Lower lobe of right lung (tissue), 2 donors: ENCODE results near the gene CLK1. TPM values are rescaled to one million over a fixed set of nuclear protein-coding genes. Genes with fewer than 3 reads are reported as not detected.
A peak's percentile ranks its signal among the peaks of the same experiment; 100 is the strongest.

Experiments used
- ATAC-seq, 2 donors: fragments of 200-7000 bp; cut with Tn5 transposase; one replicate each; pipeline ENCODE4 v1.9.1; 2020 to 2022; ENCODE audit warnings: mild to moderate bottlenecking in 2 of 2, moderate library complexity in 2 of 2
- DNase-seq: peaks from one replicate; pipeline ENCODE4 v3.0.0-alpha.2; 2020
- H3K27ac ChIP-seq: fragments of 200-600 bp; one replicate; pipeline ENCODE4 v1.8.0; 2022
- H3K27me3 ChIP-seq: fragments of 200-600 bp; one replicate; pipeline ENCODE4 v1.8.0; 2022; ENCODE audit warnings: low read depth
- H3K36me3 ChIP-seq: fragments of 200-600 bp; one replicate; pipeline ENCODE4 v1.8.0; 2022; ENCODE audit warnings: mild to moderate bottlenecking
- H3K4me1 ChIP-seq: fragments of 200-600 bp; one replicate; pipeline ENCODE4 v1.8.0; 2022
- H3K4me3 ChIP-seq: fragments of 200-600 bp; one replicate; pipeline ENCODE4 v1.8.0; 2022; ENCODE audit warnings: mild to moderate bottlenecking
- H3K9me3 ChIP-seq: fragments of 200-600 bp; one replicate; pipeline ENCODE4 v1.8.0; 2022
- CTCF ChIP-seq: fragments of 200-600 bp; IDR thresholded peaks from one replicate; pipeline ENCODE4 v1.8.0; 2022; ENCODE audit warnings: antibody characterized with exemption, mild to moderate bottlenecking
- intact Hi-C: fragments of 100-400 bp; cut with DNase I; formaldehyde crosslinking; loops from one replicate; pipeline ENCODE4 v1.11.0; 2022
- total RNA-seq: library from RNA; stranded (reverse); fragmentation: NEBNext Ultra II Directional; extraction: Animal tissue kit (Norgen Biotek cat#: 25700); gene quantifications from one replicate; pipeline ENCODE4 v1.2.1, GENCODE V29; 2021
- donor health status: DM: no; HTN: yes; CAD: no; lungs with severe emphysema.

Gene CLK1
- total RNA-seq, 1 donor from 2014 or later: 132 TPM

GRCh38 chr2:200843993-200844948 is 20.2 kb downstream of the CLK1 start:
- Histone ChIP-seq H3K4me1 (no peaks in the 10 kb centered on the region), H3K9me3 (no peaks in the 10 kb centered on the region), H3K27me3 (no peaks in the 10 kb centered on the region), H3K4me3 (no peak overlapping the region), H3K27ac (no peak overlapping the region), H3K36me3 (no peaks in the 10 kb centered on the region)
- intact Hi-C loops: no loop called here
- no peak for TF ChIP-seq CTCF
- no peak for DNase-seq
- ATAC-seq: peak in 1 of 2 donors; percentile 34

- Histone ChIP-seq H3K9me3 (peaks cover 7% of the 10 kb centered on the region), H3K4me3 (no peak overlapping the region), H3K27me3 (no peaks in the 10 kb centered on the region), H3K27ac (no peak overlapping the region), H3K4me1 (no peaks in the 10 kb centered on the region), H3K36me3 (no peaks in the 10 kb centered on the region)
- no peak for DNase-seq
- ATAC-seq: no peak
- intact Hi-C loops: no loop called here
- no peak for TF ChIP-seq CTCF
Observed at GRCh38 chr2:200839513-200839912, 24.9 kb downstream of the CLK1 start.

GRCh38 chr2:200834701-200835100 is 29.8 kb downstream of the CLK1 start:
- no peak for TF ChIP-seq CTCF
- intact Hi-C loops: no loop called here
- ATAC-seq: no peak
- no peak overlapping the region for H3K4me3 ChIP-seq
- H3K9me3 ChIP-seq: peaks cover 7% of the 10 kb centered on the region
- H3K4me1 ChIP-seq: no peaks in the 10 kb centered on the region
- no peak overlapping the region for H3K27ac ChIP-seq
- H3K27me3 ChIP-seq: no peaks in the 10 kb centered on the region
- no peaks in the 10 kb centered on the region for H3K36me3 ChIP-seq
- no peak for DNase-seq

GRCh38 chr2:200829258-200829655 is 35.2 kb downstream of the CLK1 start:
- peaks cover 1% of the 10 kb centered on the region for H3K36me3 ChIP-seq
- H3K4me1 ChIP-seq: no peaks in the 10 kb centered on the region
- no peaks in the 10 kb centered on the region for H3K9me3 ChIP-seq
- H3K27ac ChIP-seq: no peak overlapping the region
- DNase-seq: no peak
- no peak for TF ChIP-seq CTCF
- H3K27me3 ChIP-seq: no peaks in the 10 kb centered on the region
- H3K4me3 ChIP-seq: no peak overlapping the region
- intact Hi-C loops: no loop called here
- ATAC-seq: no peak

GRCh38 chr2:200828572-200829257 is 35.7 kb downstream of the CLK1 start:
- Histone ChIP-seq H3K27me3 (no peaks in the 10 kb centered on the region), H3K4me1 (no peaks in the 10 kb centered on the region), H3K36me3 (peaks cover 7% of the 10 kb centered on the region), H3K9me3 (no peaks in the 10 kb centered on the region), H3K4me3 (no peak overlapping the region), H3K27ac (no peak overlapping the region)
- ATAC-seq (no peak), DNase-seq (no peak)
- TF ChIP-seq CTCF: no peak
- intact Hi-C loops: no loop called here
